ENCODE results near the gene SLC12A4. TPM values are rescaled to one million over a fixed set of nuclear protein-coding genes. Genes with fewer than 3 reads are reported as not detected.
A peak's percentile ranks its signal among the peaks of the same experiment; 100 is the strongest.

The SLC12A4 gene
- total RNA-seq, 4 donors from 2014 or later, result 31.2 to 165 (median 72.2) TPM

DNA sequence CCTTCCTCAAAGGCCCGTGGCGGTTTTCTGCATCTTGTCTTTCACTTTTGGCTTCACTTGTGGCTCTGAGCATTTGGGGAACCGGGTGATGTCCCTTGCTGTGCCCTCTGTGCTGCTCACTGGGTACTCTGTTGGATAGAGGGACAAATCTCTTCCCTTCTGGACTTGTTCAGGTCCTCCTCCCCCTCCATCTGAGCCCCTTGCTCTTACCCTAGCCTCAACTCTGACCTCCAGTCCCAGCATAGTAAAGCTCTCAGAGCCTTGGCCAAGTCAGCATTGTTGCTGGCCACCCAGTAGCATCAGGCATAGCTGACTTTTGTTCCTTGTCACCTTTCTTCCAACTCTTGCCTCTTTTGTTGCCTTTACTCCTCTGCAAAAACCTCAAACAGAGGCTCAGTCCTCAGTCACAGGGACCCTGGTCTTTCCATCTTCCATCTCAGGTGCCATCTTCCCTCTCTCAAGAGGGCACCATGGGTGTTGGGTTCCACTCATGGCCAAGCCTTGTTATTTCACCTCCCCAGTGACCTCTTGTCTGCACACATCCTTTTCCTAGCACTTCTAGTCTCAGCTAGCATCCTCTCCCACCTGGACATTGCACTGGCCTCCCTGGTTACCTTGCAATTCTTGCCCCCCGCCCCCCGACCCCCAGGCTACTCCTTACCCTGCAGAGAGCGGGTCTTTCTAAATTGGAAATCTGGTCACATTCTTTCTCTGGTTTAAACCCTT is 31.4 kb downstream of the SLC12A4 start:
- DNase-seq (ENCODE audit: low spot score in 2 of 2), result no peak
- H3K4me3 ChIP-seq, result peak overlapping the region; percentile 85
- peak overlapping the region; percentile 92 for H3K27ac ChIP-seq
- 45% methylated on average over 6 of the region's 6 CpGs for WGBS
- no peaks in the 10 kb centered on the region for H3K27me3 ChIP-seq
- no peaks in the 10 kb centered on the region for H3K9me3 ChIP-seq
- peaks cover 19% of the 10 kb centered on the region for H3K4me1 ChIP-seq
- TF ChIP-seq, protein P1, sequence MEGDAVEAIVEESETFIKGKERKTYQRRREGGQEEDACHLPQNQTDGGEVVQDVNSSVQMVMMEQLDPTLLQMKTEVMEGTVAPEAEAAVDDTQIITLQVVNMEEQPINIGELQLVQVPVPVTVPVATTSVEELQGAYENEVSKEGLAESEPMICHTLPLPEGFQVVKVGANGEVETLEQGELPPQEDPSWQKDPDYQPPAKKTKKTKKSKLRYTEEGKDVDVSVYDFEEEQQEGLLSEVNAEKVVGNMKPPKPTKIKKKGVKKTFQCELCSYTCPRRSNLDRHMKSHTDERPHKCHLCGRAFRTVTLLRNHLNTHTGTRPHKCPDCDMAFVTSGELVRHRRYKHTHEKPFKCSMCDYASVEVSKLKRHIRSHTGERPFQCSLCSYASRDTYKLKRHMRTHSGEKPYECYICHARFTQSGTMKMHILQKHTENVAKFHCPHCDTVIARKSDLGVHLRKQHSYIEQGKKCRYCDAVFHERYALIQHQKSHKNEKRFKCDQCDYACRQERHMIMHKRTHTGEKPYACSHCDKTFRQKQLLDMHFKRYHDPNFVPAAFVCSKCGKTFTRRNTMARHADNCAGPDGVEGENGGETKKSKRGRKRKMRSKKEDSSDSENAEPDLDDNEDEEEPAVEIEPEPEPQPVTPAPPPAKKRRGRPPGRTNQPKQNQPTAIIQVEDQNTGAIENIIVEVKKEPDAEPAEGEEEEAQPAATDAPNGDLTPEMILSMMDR (IDR thresholded peaks at IDR 0.05), result no peak
- TF ChIP-seq POLR2AphosphoS5 (IDR thresholded peaks at IDR 0.05) (no peak), EP300 (IDR thresholded peaks at IDR 0.05) (no peak), POLR2A (IDR thresholded peaks at IDR 0.05) (no peak)
- H3K36me3 ChIP-seq, result peaks cover 11% of the 10 kb centered on the region

DNA sequence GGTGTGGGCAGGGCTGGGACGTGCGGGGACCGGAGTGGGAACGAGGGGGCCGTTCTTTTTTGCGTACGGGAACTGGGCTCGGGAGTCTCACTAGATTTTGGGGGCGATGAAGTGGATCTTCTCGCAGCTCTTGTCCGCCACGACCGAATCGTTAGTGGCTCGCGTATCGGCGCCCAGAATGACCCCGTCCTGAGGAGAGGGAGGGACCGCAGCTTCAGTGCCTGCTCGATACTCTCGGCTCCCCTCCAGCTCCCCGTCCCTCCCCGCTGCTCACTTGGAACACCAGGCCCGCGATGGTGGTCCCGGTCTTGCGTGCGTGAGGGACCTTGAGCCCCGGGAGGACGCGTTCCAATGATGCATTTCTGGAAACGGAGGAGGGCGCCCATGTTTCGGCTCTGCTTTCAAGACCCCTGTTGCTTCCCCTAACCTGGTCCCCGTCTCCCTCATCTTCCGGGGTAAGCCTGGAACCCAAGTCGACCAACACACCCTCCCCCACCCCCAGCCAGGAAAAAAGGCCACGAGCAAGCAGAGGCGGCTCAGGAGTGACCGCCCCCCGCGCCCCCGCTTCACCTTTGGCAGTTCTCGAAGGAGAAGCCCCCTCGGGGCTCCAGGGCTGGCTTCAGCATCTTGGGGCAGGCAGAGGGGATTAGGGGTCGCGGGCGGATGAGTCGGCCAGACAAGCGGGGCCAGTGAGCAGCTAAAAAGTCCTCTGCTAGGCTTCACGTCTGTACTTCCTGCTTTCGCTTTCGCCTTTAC is 32.1 kb downstream of the SLC12A4 start, which contains the start of gene PSMB10:
Gene PSMB10, minus strand, starts transcription at position 727 of the 756 bp plus-strand sequence. Its CDS starts 101 bp downstream, at position 626.
- 0% methylated on average over 3 of the region's 54 CpGs for WGBS
- peak within 1 kb of the TSS; percentile 92 for H3K27ac ChIP-seq
- peak within 1 kb of the TSS; percentile 85 for H3K4me3 ChIP-seq
- H3K36me3 ChIP-seq, result peaks cover 8% of the 10 kb centered on the region
- H3K27me3 ChIP-seq, result no peaks in the 10 kb centered on the region
- H3K9me3 ChIP-seq, result no peaks in the 10 kb centered on the region
- peak in 1 of 2 donors; percentile 83 for DNase-seq (ENCODE audit: low spot score in 2 of 2)
- peak in 1 of 2 donors; percentile 1 for TF ChIP-seq POLR2A (IDR thresholded peaks at IDR 0.05)
- TF ChIP-seq, protein P1 (IDR thresholded peaks at IDR 0.05), result no peak
- H3K4me1 ChIP-seq, result peaks cover 19% of the 10 kb centered on the region

DNA sequence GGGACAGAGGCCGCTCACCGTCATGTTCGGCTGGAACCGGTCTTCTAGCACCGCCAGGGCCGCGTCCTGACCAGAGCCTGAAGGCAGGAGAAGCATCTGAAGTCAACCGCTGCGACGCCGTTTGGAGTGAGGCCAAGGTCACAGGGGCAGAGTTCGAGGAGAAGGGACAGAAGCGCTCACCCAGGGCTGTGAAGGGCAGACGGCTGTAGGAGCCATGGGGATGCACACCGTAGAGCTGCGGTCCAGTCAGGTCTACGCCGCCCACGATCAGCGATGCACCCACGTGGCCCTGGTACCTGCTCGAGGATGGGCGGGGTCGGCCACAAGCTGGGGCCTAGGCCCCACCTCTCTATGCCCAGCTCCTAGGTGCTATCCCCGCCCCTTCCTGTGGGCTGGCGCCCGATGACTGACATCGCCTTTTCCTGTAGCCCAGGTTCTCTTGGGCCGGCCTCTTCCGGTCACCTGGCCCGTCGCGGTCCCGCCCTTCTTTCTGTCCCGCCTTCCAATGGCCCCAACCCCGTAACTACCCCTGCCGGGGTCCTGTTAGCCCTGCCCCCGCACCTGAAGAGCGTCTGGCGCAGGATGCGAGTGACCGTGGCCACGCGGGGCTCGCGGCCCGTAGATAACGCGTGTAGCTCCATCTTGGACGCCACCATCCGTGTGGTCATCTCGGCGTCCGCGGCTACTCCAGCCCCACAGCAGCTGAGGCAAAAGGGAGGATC is 32.9 kb downstream of the SLC12A4 start:
- H3K4me1 ChIP-seq, result peaks cover 19% of the 10 kb centered on the region
- peaks cover 13% of the 10 kb centered on the region for H3K36me3 ChIP-seq
- no peaks in the 10 kb centered on the region for H3K9me3 ChIP-seq
- peak; percentile 97 for DNase-seq (ENCODE audit: low spot score in 2 of 2)
- 2% methylated on average over 31 of the region's 55 CpGs for WGBS
- H3K4me3 ChIP-seq, result peak overlapping the region; percentile 85
- H3K27ac ChIP-seq, result peak overlapping the region; percentile 92
- no peaks in the 10 kb centered on the region for H3K27me3 ChIP-seq
- TF ChIP-seq POLR2AphosphoS5 (IDR thresholded peaks at IDR 0.05) (peak; percentile 41 to 93 (median 89)), EP300 (IDR thresholded peaks at IDR 0.05) (no peak), POLR2A (IDR thresholded peaks at IDR 0.05) (peak; percentile 16 to 39)
- TF ChIP-seq, protein P1 (IDR thresholded peaks at IDR 0.05), result no peak

DNA sequence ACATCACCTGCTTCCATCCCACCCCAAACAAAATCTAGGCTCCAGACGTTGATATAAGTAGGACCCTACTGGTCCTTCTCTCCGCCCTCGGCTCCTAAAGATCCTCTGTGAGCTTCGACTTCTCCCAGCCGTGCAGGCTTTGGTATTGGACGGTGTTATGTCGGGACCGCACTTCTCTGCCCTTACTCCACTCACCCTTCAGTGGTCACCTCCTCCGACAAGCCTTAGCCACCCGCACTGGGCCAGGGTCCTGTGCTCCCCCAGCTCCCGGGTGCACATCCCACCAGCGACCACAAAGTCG is 33.4 kb downstream of the SLC12A4 start:
- peak overlapping the region; percentile 85 for H3K4me3 ChIP-seq
- no peak overlapping the region for H3K27ac ChIP-seq
- peaks cover 17% of the 10 kb centered on the region for H3K36me3 ChIP-seq
- WGBS, result 29% methylated on average over 13 of the region's 13 CpGs
- no peaks in the 10 kb centered on the region for H3K27me3 ChIP-seq
- H3K4me1 ChIP-seq, result peaks cover 19% of the 10 kb centered on the region
- H3K9me3 ChIP-seq, result no peaks in the 10 kb centered on the region
- peak in 1 of 2 donors; percentile 81 for DNase-seq (ENCODE audit: low spot score in 2 of 2)
- no peak for TF ChIP-seq POLR2AphosphoS5 (IDR thresholded peaks at IDR 0.05)
- no peak for TF ChIP-seq POLR2A (IDR thresholded peaks at IDR 0.05)

DNA sequence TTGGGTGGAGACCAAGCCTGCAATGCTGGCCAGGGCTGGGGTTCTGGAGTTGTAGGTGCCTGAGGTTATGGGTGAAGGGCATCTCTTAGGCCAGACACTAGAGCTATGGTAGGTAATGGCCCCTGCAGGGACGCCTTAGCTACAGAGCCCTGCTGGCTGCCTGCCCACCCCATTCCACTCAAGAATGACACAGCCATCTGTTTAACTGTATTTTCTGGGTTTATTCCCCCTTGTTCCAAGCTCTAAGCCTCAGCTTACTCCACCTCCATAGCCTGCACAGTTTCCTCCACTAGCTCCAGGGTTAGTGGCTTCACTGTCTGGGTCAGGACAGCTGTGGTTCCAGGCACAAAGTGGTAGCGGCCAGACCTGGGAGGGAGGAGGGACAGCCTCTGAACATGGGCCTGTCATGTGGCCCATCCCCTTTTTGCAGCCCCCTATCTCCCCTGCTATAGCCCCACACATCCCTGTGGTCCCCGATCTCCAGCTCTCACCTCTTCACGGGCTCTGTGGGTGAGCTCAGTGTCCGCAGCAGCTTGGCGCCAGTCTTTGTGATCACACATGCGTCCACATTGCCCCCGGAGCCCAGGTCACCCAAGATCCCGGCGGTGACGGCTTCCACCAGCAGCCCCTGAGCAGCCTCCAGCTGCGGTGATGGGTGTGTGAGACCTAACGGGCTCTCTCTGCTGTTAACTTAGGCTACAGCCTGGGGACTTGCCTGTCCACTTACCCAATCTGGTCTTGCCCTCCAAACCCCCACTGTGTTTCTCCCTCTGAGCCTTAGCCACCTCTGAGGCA is 33.9 kb downstream of the SLC12A4 start:
- TF ChIP-seq, protein P1 (IDR thresholded peaks at IDR 0.05), result no peak
- TF ChIP-seq POLR2A (IDR thresholded peaks at IDR 0.05), result no peak
- no peak for TF ChIP-seq EP300 (IDR thresholded peaks at IDR 0.05)
- TF ChIP-seq POLR2AphosphoS5 (IDR thresholded peaks at IDR 0.05), result no peak
- Histone ChIP-seq H3K9me3 (no peaks in the 10 kb centered on the region), H3K27ac (no peak overlapping the region), H3K27me3 (no peaks in the 10 kb centered on the region), H3K4me1 (peaks cover 19% of the 10 kb centered on the region), H3K36me3 (peaks cover 19% of the 10 kb centered on the region), H3K4me3 (peak overlapping the region; percentile 85)
- WGBS, result 63% methylated on average over 13 of the region's 13 CpGs
- no peak for DNase-seq (ENCODE audit: low spot score in 2 of 2)

All from suprapubic skin (tissue), 4 donors.